GM18870 (cell line): Measurements from ENCODE around the gene SALL3.

Experiments used
- ATAC-seq: cut with Tn5 transposase; IDR thresholded peaks from one replicate; pipeline ENCODE4 v1.9.1; 2021; ENCODE audit warnings: moderate library complexity; ENCODE audit not compliant: unreplicated experiment

The SALL3 gene

DNA sequence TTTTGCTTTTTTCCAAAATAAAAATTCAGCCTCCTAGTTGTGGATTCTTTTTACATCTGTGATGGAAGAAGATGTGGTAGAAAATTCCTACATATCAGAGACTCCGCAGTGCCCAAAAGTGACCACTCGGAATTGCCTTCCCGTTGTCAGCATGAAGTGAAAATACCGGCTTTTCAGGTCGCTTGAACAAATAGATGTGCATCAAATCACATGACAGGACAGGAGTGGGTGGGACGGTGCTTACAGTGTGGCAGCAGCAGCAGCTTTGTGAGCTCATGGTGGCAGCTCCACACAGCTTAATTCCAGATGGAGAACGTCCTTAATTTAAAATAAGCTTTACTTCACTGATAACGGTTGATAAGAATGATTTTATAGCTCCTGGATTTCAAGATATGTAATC is 20.3 kb downstream of the SALL3 start:
- no peak for ATAC-seq

DNA sequence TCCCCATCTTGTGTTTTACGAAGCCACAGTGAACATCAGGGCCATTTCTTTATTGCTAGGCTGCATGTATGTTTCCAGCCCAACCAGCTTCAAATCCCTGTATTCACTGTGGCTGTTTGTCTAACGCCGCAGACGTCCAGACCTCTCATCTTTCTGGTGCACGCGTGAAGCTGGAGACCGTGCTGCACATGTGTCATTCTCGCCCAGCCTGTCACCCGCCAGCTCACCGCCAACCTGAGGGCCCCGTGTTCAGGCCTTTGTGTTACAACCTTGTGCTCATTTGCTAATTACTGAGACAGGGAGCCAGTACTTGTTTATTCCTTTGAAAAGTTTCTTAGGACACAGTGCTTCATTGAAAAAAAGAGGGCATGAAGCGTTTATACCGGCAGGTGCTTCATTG is 21.4 kb downstream of the SALL3 start:
- no peak for ATAC-seq

DNA sequence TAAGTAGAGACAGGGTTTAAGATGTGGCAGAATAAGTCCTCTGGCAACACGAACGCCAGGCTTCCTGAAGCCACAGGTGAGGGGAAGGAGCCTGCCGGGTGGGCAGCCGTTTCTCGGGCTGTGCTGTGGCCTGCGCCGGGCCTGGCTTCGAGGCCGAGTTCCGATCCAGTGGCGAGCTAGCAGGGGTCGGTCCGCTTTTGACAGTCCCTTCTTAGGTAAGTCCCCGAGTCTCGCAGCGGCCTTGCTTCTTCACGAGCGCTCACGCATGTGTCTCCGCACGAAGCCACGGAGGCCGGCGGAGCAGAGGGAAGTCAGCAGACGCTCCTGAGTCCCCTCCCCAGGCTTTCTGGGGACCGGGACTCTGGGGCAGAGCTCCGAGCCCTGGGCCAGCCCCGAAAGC is 26.0 kb downstream of the SALL3 start:
- no peak for ATAC-seq

DNA sequence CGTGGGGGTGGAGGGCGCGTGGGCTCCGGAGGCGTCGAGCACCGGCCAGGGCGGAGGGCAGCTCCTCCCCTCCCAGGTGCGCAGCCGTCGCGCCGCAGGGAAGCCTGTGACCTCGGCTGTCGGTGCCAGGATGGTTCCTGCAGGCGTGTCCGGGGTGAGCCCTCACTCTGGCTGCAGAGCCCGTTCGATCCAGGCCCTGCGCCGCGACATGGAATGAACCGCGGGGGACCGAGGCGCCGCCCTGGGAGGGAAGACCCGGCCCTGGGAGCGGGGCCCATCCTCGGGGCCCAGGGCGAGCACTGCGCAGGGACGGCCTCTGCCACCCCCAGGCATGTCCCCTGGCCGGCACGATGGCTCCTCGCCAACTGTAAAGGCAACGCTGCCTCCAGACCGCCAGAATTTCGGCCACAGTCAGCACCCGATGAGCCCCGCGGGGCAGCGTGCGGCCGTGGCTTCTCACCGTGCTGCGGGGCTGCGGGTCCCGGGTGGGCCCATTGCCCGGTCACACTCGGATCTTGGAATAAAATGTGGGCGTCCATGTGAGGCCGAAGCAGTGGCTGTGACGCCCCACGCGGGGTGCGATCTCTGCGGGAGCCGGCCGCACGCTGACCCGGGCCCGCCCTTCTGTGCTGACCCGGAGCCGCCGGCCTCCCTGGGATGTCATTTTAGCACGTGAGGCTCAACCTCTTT is 26.6 kb downstream of the SALL3 start:
- ATAC-seq = no peak

DNA sequence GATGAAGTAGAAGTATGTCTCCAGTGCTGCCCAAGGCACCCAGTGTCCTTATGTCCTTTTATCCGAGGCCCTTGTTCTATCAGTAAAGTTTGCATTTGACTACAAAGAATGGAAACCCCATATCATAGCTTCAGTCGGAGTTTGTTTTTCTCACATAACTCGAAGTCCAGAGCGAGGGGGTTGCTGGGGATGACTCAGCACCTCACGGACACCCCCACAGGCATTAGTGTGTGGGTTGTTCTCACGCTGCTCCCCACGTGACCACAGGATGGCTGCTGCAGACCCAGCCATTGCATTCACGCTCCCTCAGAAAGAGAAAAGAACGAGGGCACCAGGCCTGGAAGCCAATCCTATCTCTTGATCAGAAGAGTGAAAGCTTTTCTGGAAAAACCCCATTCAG is 27.8 kb downstream of the SALL3 start:
- ATAC-seq = no peak

DNA sequence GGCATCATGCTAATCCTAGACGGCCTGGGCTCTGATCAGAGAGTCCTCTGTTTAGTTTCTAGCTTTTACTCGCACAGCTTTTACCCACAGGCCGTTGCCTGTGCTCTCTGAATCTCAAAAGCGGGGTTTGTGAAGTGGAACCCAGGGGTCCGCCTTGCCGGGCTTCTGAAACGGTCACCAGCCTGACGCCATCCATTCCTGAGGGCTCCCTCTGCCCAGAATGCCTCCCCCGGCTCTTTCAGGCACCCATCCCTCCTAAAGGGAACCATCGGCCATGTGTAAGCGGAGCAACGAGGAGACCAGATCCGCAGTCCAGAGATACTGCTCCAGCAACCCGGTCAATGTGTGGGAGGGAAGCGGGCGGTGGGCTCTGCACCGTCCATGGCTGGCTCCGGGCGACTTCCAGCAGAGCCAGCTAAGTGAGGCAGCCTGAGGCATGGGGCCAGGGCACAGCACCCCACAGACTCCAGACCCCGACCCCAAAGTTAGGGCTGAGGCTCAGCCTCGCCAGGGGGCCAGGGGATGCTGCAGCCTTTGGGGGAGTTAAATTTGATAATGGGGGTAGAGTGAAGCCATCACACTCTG is 28.8 kb downstream of the SALL3 start:
- no peak for ATAC-seq

DNA sequence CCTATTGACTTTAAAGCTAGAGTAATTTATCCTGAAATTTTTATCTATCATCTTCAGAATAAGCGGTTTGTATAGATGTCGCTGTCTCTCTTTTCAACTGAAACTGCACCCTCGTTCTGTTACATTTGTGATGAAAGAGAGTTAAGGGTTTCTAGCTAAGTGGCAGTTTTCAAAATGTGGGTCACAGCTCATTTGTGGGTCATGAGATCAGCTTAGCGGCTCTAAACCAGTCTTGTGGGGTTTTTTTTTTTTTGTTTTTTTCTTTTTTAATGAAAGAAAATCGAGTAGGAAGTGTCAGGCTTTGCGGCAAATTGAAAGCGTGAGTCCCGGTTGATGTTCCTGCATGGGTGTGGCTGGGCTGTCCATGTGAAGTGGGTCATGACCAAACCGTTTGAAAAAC is 31.2 kb downstream of the SALL3 start:
- ATAC-seq = no peak

DNA sequence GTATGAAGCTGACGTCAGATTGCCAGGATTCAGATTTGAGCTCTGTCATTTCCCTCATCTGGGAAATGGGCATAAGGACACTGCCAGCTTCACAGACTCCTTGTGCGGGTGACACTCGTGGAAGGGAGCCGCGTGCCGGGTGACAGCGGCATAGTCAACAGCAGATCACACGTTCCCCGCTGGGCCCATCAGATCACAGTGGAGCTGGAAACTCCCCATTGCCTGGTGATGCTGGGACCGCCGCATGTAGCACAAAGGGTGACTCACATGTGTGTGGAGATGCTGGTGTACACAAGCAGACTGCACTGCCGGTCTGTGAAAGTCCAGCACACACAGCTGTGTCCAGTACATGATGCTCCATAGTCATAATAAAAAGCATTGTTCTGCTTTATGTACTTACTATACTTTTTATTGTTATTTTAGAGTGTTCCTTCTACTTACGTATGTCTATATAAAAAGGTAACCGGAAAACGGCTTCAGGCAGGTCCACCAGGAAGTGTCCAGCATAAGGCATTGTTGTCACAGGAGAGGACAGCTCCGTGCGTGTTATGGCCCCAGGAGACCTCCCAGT is 31.8 kb downstream of the SALL3 start:
- ATAC-seq = no peak

DNA sequence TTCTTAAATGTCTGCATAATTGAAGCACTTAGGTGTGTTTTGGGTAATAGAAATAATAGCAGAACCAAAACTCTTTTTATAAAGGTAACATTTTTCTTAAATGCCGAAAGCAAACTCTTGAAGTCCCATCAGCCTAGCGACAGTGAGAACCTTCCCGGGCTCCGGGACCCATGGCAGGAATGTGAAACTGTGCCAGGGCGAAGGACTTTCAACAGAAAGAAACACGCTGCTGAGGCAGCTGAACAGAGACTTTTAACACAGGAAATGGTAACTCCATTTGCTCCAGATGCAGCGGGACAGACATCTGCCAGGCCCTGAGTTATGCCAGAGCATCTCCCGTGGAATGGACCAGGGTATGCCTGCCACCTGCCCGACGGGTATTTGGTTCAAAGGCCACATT is 34.3 kb downstream of the SALL3 start:
- no peak for ATAC-seq

DNA sequence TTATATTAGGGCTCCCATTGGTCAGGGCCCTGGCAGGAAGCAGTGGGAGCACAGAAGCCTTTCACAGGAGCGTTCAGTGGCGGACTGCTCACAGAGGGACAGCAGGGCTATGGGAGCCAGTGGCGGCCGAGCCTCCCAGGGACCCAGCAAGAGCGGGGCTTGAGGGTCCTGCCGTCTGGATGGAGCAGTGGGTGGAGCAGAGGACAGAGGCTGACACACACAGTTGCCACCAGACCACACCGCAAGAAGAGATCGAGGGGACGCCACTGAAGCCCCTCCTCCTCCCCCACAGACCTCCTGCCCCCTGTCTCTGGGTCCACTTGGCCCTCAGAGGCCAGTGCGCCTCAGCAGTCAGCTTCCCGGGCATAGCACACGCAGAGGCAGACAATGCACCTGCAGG is 39.3 kb downstream of the SALL3 start:
- ATAC-seq = no peak

DNA sequence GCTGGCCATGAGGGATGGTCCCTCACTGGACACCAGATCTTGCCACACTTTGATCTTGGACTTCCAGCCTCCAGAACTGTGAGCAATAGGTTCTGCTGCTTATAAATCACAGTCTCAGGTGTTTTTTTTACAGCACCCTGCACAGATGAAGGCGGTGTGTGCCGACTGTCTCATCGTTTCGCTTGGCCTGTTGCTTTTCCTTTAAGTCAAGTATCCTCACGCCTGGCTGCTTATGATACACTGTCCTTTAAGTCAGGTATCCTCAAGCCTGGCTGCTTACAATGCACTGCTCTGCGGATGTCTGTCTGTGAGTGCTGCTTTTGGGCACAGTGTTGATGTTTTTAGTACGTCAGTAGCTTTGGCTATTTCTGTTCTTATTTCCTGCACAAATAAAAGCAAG is 40.3 kb downstream of the SALL3 start:
- no peak for ATAC-seq

DNA sequence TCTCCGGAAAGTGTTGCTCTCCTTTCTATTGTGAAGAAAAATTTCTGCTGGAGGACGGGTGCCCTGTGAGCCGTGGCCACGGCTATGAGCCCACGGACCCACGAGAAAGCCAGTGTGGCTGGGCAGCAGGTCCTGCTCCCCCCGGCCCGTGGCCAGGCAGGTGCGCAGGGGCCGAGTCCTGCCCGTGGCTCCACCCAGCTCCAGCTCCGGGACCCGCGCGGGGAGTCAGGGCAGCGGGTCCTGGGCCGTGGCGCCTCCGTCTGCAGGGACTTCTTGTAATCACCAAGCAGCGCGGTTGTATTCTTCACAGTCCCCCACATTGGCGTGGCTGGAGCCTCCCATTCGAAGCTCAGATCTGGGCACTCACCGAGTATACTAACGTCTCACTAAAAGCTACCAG is 43.0 kb downstream of the SALL3 start:
- ATAC-seq = no peak

DNA sequence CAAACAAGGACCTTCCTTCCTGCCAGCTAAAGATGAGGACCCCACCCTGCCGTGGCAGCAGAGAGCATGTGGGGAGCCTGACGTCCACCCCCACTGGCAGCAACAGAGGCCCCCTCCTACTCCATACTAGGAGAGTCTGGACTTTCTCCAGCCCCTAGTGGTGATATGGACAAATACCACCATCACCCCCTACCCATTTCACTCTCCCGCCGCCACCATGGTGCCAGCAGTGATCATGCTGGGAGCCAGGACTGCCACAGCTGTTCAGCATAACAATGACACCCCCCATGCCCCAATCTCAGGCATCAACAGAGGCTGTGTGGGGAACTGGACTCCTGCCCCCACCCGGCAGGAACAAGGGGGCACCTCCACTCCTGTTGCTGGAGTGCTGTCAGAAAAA is 46.9 kb downstream of the SALL3 start:
- no peak for ATAC-seq

DNA sequence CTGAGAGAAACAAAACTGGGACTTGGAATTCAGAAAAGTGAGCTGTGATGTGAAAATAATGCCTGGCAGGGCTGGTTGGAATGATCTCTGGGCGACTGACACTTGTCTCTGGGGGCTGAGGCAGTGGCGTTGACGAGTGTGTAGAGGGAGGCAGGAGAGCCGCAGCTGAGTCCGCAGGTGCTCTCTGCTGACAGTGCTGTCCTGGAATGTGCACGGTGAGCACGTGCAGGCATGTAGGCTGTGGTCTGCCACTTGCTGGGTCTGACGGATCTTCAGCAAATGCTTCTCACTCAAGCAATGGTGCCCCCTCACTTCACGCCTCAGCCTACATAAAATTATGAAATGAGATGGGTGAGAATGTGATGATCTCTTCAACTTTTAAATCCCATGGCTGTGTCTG is 51.1 kb downstream of the SALL3 start:
- ATAC-seq = no peak

DNA sequence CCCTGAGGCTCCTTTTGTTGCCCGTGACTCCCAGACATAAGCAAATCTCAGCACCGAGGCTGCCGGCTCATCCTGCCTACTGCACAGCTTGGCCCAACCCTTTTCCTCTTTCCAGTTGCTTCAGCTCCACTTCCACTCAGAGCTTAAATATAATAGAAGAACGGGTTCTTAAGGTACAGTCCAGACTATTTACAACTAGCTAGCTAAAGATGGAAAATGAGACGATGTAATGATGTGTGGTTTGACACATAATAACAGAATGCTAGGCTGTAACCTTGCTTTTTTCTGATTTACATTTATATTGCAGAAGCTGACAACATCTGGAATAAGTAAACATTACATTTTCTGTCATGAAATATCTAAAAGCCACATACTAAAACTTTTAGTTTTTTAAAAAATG is 62.7 kb downstream of the SALL3 start:
- ATAC-seq = no peak

DNA sequence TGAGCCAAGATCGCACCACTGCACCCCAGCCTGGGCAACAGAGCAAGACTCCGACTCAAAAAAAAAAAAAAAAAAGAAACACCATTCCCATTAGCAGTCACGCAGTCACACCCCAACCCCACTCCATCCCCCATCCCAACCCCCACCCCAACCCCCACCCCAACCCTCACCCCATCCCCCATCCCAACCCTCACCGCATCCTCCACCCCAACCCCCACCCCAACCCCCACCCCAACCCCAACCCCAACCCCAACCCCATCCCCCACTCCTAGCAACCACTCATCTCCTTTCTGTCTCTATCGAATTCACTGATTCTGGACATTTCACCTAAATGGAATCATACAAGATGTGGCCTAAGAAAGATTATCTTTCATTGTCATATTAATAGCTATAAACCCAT is 63.7 kb downstream of the SALL3 start:
- ATAC-seq = no peak

DNA sequence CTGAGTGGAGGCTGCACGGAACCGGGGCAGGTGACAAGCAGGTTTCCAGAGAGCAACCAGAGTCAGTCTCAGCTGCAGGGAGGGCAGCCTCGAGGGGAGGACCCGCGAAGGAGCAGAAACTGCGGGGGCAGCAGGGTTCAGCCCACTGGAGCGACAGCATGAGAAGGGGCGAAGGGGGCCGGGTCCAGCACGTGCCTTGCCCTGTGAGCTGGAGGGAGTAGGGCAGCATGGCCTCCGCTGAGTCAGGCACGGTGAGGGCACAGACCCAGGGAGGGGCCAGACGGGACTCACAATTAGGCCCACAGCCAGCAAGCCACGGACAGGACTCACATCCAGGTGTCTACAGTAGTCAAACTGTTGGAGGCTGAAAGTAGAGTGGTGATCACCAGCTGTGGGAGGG is 66.9 kb downstream of the SALL3 start:
- no peak for ATAC-seq

DNA sequence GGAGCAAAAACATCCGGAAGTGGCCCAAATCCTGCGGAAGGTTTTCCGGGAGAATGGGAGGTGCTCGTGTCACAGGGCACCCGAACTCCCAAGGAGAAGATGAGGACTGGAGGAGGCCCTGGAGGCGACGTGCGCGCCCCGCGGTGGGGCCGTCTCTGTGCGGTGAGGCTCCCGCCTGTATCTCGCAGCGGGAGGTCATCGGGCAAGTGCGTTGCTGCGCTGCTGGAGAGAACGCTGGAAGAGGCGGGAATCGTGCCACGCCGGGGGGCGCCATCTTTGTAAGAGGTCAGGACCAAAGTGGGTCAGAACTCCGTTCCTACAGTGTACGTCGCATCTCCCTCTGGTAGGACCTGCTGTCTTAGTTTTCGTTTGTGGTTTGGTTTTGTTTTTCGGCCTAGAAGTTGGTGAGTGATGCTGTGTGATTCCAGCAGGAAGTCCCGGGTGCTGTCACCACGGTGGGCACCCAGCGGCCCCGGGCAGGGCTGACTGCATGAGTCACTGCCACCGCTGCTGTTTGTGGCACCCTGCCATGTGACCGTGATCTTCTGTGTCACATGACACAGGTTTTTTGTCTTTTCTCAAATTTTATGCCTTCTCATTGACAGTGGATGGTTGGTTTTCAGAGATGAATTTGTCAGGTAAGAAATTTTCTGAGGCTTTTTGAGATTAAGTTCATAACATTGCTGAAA is 68.1 kb downstream of the SALL3 start:
- no peak for ATAC-seq

DNA sequence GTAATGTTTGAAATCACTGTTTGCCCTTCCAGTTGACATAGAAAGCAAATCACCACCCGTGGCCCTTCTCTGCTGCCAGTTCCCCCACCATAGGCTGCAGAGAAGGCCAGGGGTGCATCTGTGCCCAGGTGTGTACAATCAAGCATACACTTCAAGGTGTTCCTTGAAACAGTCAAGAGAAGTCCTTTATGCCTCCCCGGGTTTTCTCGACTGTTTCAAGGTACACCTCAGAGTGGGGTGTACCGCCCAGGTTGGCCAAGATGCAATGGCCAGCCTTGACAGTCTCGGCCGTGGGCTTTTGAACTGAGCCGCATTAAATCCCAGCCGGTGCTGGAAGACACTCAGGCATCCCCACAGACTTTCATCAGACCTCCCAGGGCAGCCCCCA is 68.6 kb downstream of the SALL3 start:
- no peak for ATAC-seq

DNA sequence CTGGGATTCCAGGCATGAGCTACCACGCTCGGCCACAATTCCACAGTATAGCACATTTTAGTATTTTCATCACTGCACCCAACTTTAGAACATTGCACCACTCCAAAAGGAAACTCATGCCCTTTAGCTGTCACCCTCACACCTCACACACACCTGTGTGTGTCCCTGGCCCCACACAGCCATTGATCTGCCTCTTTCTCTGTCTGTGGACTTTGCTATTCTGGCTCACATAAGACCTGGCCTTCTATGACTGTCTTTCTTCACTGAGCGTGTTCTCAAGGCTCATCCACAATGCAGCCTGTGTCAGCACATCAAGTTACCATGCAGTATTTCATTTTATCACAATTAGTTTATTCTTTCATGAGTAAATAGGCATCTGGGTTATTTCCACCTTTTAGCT is 69.9 kb downstream of the SALL3 start:
- ATAC-seq = no peak
